Measurements from ENCODE around the gene STPG4.

The STPG4 gene

GRCh38 chr2:47073217-47073616 is 81.9 kb downstream of the STPG4 start:
- Histone ChIP-seq H2BK15ac (ENCODE audit: low read length) (no peak overlapping the region), H3K27me3 (ENCODE audit: control insufficient read depth in 3 of 3, insufficient read depth in 3 of 3, low read depth in 1 of 3, low read length in 3 of 3) (no peaks in the 10 kb centered on the region), H4K91ac (ENCODE audit: low read depth, low read length, poor library complexity) (no peak overlapping the region), H3K18ac (ENCODE audit: low read length) (peak overlapping the region; percentile 67), H3K79me1 (ENCODE audit: low read depth, low read length) (no peaks in the 10 kb centered on the region), H2BK5ac (ENCODE audit: low read length) (peak overlapping the region; percentile 45), H3K4ac (ENCODE audit: low read length) (no peak overlapping the region), H3K36me3 (replicated peaks in 1 of 2; ENCODE audit: control insufficient read depth in 2 of 2, insufficient read depth in 2 of 2, low read length in 2 of 2) (peaks cover 0 to 3% of the 10 kb centered on the region in 2 donors), H3K9ac (ENCODE audit: low read depth, low read length, poor library complexity) (no peak overlapping the region), H2AK5ac (ENCODE audit: low read depth, low read length) (peak overlapping the region; percentile 20), H2BK12ac (ENCODE audit: low read length) (no peak overlapping the region), H2AFZ (ENCODE audit: low read length) (no peak overlapping the region), H3K4me1 (ENCODE audit: control insufficient read depth in 2 of 2, insufficient read depth in 1 of 2, low read depth in 1 of 2, low read length in 2 of 2) (peaks cover 30 to 41% of the 10 kb centered on the region in 2 donors), H3K9me3 (replicated peaks in 1 of 2; ENCODE audit: control insufficient read depth in 2 of 2, insufficient read depth in 1 of 2, low read depth in 1 of 2, low read length in 2 of 2) (no peaks in the 10 kb centered on the region), H3K4me2 (ENCODE audit: insufficient read depth, low read length, poor library complexity, severe bottlenecking) (no peak overlapping the region), H3K14ac (ENCODE audit: low read length) (no peak overlapping the region), H3K4me3 (ENCODE audit: low read length in 2 of 2) (no peak overlapping the region), H2BK120ac (ENCODE audit: low read depth, low read length) (no peak overlapping the region), H3K27ac (replicated peaks; ENCODE audit: low read length) (no peak overlapping the region), H3K23ac (ENCODE audit: low read depth, low read length, poor library complexity) (no peak overlapping the region), H4K8ac (ENCODE audit: low read depth, low read length) (no peak overlapping the region)
- WGBS, 2 donors (ENCODE audit: extremely low coverage in 2 of 2, insufficient read length in 2 of 2, insufficient replicate concordance in 1 of 2) = no CpG with 5 or more reads among the region's 9 CpGs
- no peak for DNase-seq (ENCODE audit: low spot score)

GRCh38 chr2:47072728-47073191 is 82.3 kb downstream of the STPG4 start:
- H3K4me2 ChIP-seq (ENCODE audit: insufficient read depth, low read length, poor library complexity, severe bottlenecking) = no peak overlapping the region
- no peak overlapping the region for H4K8ac ChIP-seq (ENCODE audit: low read depth, low read length)
- H3K23ac ChIP-seq (ENCODE audit: low read depth, low read length, poor library complexity) = no peak overlapping the region
- no peak overlapping the region for H2BK12ac ChIP-seq (ENCODE audit: low read length)
- no CpG with 5 or more reads among the region's 9 CpGs for WGBS, 2 donors (ENCODE audit: extremely low coverage in 2 of 2, insufficient read length in 2 of 2, insufficient replicate concordance in 1 of 2)
- no peak for DNase-seq (ENCODE audit: low spot score)
- no peak overlapping the region for H2AFZ ChIP-seq (ENCODE audit: low read length)
- no peak overlapping the region for H2AK5ac ChIP-seq (ENCODE audit: low read depth, low read length)
- H3K27me3 ChIP-seq (ENCODE audit: control insufficient read depth in 3 of 3, insufficient read depth in 3 of 3, low read depth in 1 of 3, low read length in 3 of 3) = no peaks in the 10 kb centered on the region
- no peak overlapping the region for H3K4me3 ChIP-seq (ENCODE audit: low read length in 2 of 2)
- H2BK5ac ChIP-seq (ENCODE audit: low read length) = peak overlapping the region; percentile 78
- H3K4me1 ChIP-seq (ENCODE audit: control insufficient read depth in 2 of 2, insufficient read depth in 1 of 2, low read depth in 1 of 2, low read length in 2 of 2) = peaks cover 30 to 41% of the 10 kb centered on the region in 2 donors
- H4K91ac ChIP-seq (ENCODE audit: low read depth, low read length, poor library complexity) = no peak overlapping the region
- peak overlapping the region; percentile 67 for H3K18ac ChIP-seq (ENCODE audit: low read length)
- no peak overlapping the region for H3K4ac ChIP-seq (ENCODE audit: low read length)
- no peak overlapping the region for H2BK15ac ChIP-seq (ENCODE audit: low read length)
- H3K36me3 ChIP-seq (replicated peaks in 1 of 2; ENCODE audit: control insufficient read depth in 2 of 2, insufficient read depth in 2 of 2, low read length in 2 of 2) = peaks cover 0 to 3% of the 10 kb centered on the region in 2 donors
- H3K9me3 ChIP-seq (replicated peaks in 1 of 2; ENCODE audit: control insufficient read depth in 2 of 2, insufficient read depth in 1 of 2, low read depth in 1 of 2, low read length in 2 of 2) = no peaks in the 10 kb centered on the region
- no peaks in the 10 kb centered on the region for H3K79me1 ChIP-seq (ENCODE audit: low read depth, low read length)
- H3K27ac ChIP-seq (replicated peaks; ENCODE audit: low read length) = no peak overlapping the region
- H2BK120ac ChIP-seq (ENCODE audit: low read depth, low read length) = no peak overlapping the region
- no peak overlapping the region for H3K9ac ChIP-seq (ENCODE audit: low read depth, low read length, poor library complexity)
- H3K14ac ChIP-seq (ENCODE audit: low read length) = no peak overlapping the region

- H3K4me2 ChIP-seq (ENCODE audit: insufficient read depth, low read length, poor library complexity, severe bottlenecking) = no peak overlapping the region
- no peak overlapping the region for H2BK12ac ChIP-seq (ENCODE audit: low read length)
- no peak overlapping the region for H3K23ac ChIP-seq (ENCODE audit: low read depth, low read length, poor library complexity)
- H2AK5ac ChIP-seq (ENCODE audit: low read depth, low read length) = peak overlapping the region; percentile 40
- H2BK120ac ChIP-seq (ENCODE audit: low read depth, low read length) = no peak overlapping the region
- H3K36me3 ChIP-seq (replicated peaks in 1 of 2; ENCODE audit: control insufficient read depth in 2 of 2, insufficient read depth in 2 of 2, low read length in 2 of 2) = peaks cover 0 to 3% of the 10 kb centered on the region in 2 donors
- H3K9me3 ChIP-seq (replicated peaks in 1 of 2; ENCODE audit: control insufficient read depth in 2 of 2, insufficient read depth in 1 of 2, low read depth in 1 of 2, low read length in 2 of 2) = no peaks in the 10 kb centered on the region
- peak overlapping the region; percentile 47 for H3K27ac ChIP-seq (replicated peaks; ENCODE audit: low read length)
- H3K4ac ChIP-seq (ENCODE audit: low read length) = peak overlapping the region; percentile 26
- no peak overlapping the region for H2AFZ ChIP-seq (ENCODE audit: low read length)
- no peak overlapping the region for H3K9ac ChIP-seq (ENCODE audit: low read depth, low read length, poor library complexity)
- H4K8ac ChIP-seq (ENCODE audit: low read depth, low read length) = peak overlapping the region; percentile 52
- no peaks in the 10 kb centered on the region for H3K79me1 ChIP-seq (ENCODE audit: low read depth, low read length)
- no peak overlapping the region for H3K14ac ChIP-seq (ENCODE audit: low read length)
- H3K4me3 ChIP-seq (ENCODE audit: low read length in 2 of 2) = no peak overlapping the region
- peaks cover 30 to 41% of the 10 kb centered on the region in 2 donors for H3K4me1 ChIP-seq (ENCODE audit: control insufficient read depth in 2 of 2, insufficient read depth in 1 of 2, low read depth in 1 of 2, low read length in 2 of 2)
- no peak for DNase-seq (ENCODE audit: low spot score)
- no CpG with 5 or more reads among the region's 28 CpGs for whole genome bisulfite sequencing, 2 donors (ENCODE audit: extremely low coverage in 2 of 2, insufficient read length in 2 of 2, insufficient replicate concordance in 1 of 2)
- H2BK15ac ChIP-seq (ENCODE audit: low read length) = peak overlapping the region; percentile 15
- H2BK5ac ChIP-seq (ENCODE audit: low read length) = peak overlapping the region; percentile 78
- H3K27me3 ChIP-seq (ENCODE audit: control insufficient read depth in 3 of 3, insufficient read depth in 3 of 3, low read depth in 1 of 3, low read length in 3 of 3) = no peaks in the 10 kb centered on the region
- no peak overlapping the region for H4K91ac ChIP-seq (ENCODE audit: low read depth, low read length, poor library complexity)
- peak overlapping the region; percentile 96 for H3K18ac ChIP-seq (ENCODE audit: low read length)
Observed at GRCh38 chr2:47072018-47072691, 83.0 kb downstream of the STPG4 start.

- no CpG with 5 or more reads among the region's 15 CpGs for WGBS, 2 donors (ENCODE audit: extremely low coverage in 2 of 2, insufficient read length in 2 of 2, insufficient replicate concordance in 1 of 2)
- no peak overlapping the region for H3K9ac ChIP-seq (ENCODE audit: low read depth, low read length, poor library complexity)
- no peak overlapping the region for H2AFZ ChIP-seq (ENCODE audit: low read length)
- DNase-seq (ENCODE audit: low spot score) = no peak
- no peaks in the 10 kb centered on the region for H3K9me3 ChIP-seq (replicated peaks in 1 of 2; ENCODE audit: control insufficient read depth in 2 of 2, insufficient read depth in 1 of 2, low read depth in 1 of 2, low read length in 2 of 2)
- H2BK15ac ChIP-seq (ENCODE audit: low read length) = peak overlapping the region; percentile 77
- no peaks in the 10 kb centered on the region for H3K79me1 ChIP-seq (ENCODE audit: low read depth, low read length)
- no peak overlapping the region for H2BK12ac ChIP-seq (ENCODE audit: low read length)
- H3K4me2 ChIP-seq (ENCODE audit: insufficient read depth, low read length, poor library complexity, severe bottlenecking) = no peak overlapping the region
- H3K18ac ChIP-seq (ENCODE audit: low read length) = peak overlapping the region; percentile 92
- H3K4ac ChIP-seq (ENCODE audit: low read length) = no peak overlapping the region
- H2BK120ac ChIP-seq (ENCODE audit: low read depth, low read length) = no peak overlapping the region
- H3K27ac ChIP-seq (replicated peaks; ENCODE audit: low read length) = no peak overlapping the region
- H4K8ac ChIP-seq (ENCODE audit: low read depth, low read length) = no peak overlapping the region
- H2AK5ac ChIP-seq (ENCODE audit: low read depth, low read length) = peak overlapping the region; percentile 73
- H3K27me3 ChIP-seq (ENCODE audit: control insufficient read depth in 3 of 3, insufficient read depth in 3 of 3, low read depth in 1 of 3, low read length in 3 of 3) = no peaks in the 10 kb centered on the region
- H3K36me3 ChIP-seq (replicated peaks in 1 of 2; ENCODE audit: control insufficient read depth in 2 of 2, insufficient read depth in 2 of 2, low read length in 2 of 2) = peaks cover 0 to 3% of the 10 kb centered on the region in 2 donors
- H4K91ac ChIP-seq (ENCODE audit: low read depth, low read length, poor library complexity) = no peak overlapping the region
- no peak overlapping the region for H3K4me3 ChIP-seq (ENCODE audit: low read length in 2 of 2)
- no peak overlapping the region for H3K14ac ChIP-seq (ENCODE audit: low read length)
- peaks cover 25 to 32% of the 10 kb centered on the region in 2 donors for H3K4me1 ChIP-seq (ENCODE audit: control insufficient read depth in 2 of 2, insufficient read depth in 1 of 2, low read depth in 1 of 2, low read length in 2 of 2)
- H3K23ac ChIP-seq (ENCODE audit: low read depth, low read length, poor library complexity) = no peak overlapping the region
- peak overlapping the region; percentile 7 for H2BK5ac ChIP-seq (ENCODE audit: low read length)
Observed at GRCh38 chr2:47070920-47071824, 83.9 kb downstream of the STPG4 start.
